Prostate gland (tissue), 2 donors: ENCODE measurements around the gene TESK2. TPM values are rescaled to one million over a fixed set of nuclear protein-coding genes. Genes with fewer than 3 reads are reported as not detected.
"Not testable (repeated sequence)": the region's sequence is repeated elsewhere in the genome, so short reads cannot be mapped to it uniquely, and the experiment has no call there.

Source experiments
- DNase-seq: peaks from one replicate; pipeline ENCODE4 v3.0.0-alpha.2; 2019; ENCODE audit warnings: low spot score
- H3K27ac ChIP-seq, 2 donors: fragments of 200-600 bp; sonication (generic); 2 replicates each; pipeline ENCODE4 v1.5.1; 2017 to 2019
- H3K27me3 ChIP-seq: fragments of 200-600 bp; sonication (generic); replicated peaks from 2 replicates; pipeline ENCODE4 v1.5.1; 2019; ENCODE audit not compliant: insufficient read depth
- H3K36me3 ChIP-seq, 2 donors: fragments of 200-600 bp; sonication (generic); 1 replicate in 1 of 2; 2 replicates in 1 of 2; pipeline versions ENCODE4 v1.5.1 to v1.8.1; 2017 to 2019
- H3K4me1 ChIP-seq: fragments of 200-600 bp; sonication (generic); replicated peaks from 2 replicates; pipeline ENCODE4 v1.5.1; 2019
- H3K4me3 ChIP-seq, 2 donors: fragments of 200-600 bp; sonication (generic); 2 replicates each; pipeline ENCODE4 v1.5.1; 2017 to 2019
- H3K9me3 ChIP-seq: fragments of 200-600 bp; sonication (generic); 2 replicates; pipeline ENCODE4 v1.5.1; 2017
- POLR2A ChIP-seq: fragments of 450-650 bp; IDR thresholded peaks from one replicate; pipeline ENCODE4 v1.6.1; 2016; ENCODE audit warnings: antibody characterized with exemption, mild to moderate bottlenecking
- POLR2AphosphoS5 ChIP-seq: sonication (generic); formaldehyde crosslinking; IDR thresholded peaks from one replicate; pipeline ENCODE4 v1.6.1; 2017; ENCODE audit warnings: antibody characterized with exemption
- WGBS: methylation state at CpG from one replicate; pipeline ENCODE4 v1.1.5; 2018; 5-methylcytosine and 5-hydroxymethylcytosine counted together
- intact Hi-C: fragments of 100-400 bp; cut with DNase I; formaldehyde crosslinking; loops from one replicate; pipeline ENCODE4 v1.14.2; 2022
- total RNA-seq, 2 donors: library from RNA; depleted of rRNA; stranded (reverse); fragments of >200 nt; gene quantifications; one replicate each; pipeline ENCODE4 v1.1.0, GENCODE V29; 2016
- TF ChIP-seq, protein P1 (sequence below), 4 experiments: fragments of 200-600 bp in 2 of 4; fragments of 450-650 bp in 2 of 4; sonication (generic) in 2 of 4; IDR thresholded peaks; 1 replicate in 3 of 4; 2 replicates in 1 of 4; pipeline ENCODE4 v1.5.1; 2016 to 2019; ENCODE audit warnings: antibody characterized with exemption in 4 of 4, mild to moderate bottlenecking in 2 of 4, moderate library complexity in 2 of 4

Gene TESK2
- total RNA-seq, 2 donors from 2014 or later: 21.4 to 26.4 TPM

DNA sequence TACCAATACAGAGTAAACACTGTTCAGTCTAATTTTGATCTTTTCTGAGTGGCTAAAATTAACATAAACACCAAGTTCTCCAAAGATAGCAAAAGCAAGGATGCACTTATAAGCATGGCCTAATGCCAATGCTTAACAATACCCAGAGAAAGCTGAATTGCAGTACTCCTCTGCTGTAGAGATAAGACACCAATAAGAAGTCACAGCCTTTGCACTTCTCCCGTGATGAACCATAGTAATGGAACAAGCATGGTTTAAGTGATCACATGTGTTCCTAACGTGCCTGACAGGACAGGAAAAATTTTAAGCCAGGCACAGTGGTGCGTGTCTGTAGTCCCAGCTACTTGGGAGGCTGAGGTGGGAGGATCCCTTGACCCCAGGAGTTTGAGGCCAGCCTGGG lies 25.1 kb upstream of the TESK2 start:
- TF ChIP-seq, protein P1, sequence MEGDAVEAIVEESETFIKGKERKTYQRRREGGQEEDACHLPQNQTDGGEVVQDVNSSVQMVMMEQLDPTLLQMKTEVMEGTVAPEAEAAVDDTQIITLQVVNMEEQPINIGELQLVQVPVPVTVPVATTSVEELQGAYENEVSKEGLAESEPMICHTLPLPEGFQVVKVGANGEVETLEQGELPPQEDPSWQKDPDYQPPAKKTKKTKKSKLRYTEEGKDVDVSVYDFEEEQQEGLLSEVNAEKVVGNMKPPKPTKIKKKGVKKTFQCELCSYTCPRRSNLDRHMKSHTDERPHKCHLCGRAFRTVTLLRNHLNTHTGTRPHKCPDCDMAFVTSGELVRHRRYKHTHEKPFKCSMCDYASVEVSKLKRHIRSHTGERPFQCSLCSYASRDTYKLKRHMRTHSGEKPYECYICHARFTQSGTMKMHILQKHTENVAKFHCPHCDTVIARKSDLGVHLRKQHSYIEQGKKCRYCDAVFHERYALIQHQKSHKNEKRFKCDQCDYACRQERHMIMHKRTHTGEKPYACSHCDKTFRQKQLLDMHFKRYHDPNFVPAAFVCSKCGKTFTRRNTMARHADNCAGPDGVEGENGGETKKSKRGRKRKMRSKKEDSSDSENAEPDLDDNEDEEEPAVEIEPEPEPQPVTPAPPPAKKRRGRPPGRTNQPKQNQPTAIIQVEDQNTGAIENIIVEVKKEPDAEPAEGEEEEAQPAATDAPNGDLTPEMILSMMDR (IDR thresholded peaks at IDR 0.05): no peak
- TF ChIP-seq POLR2AphosphoS5 (no peak), POLR2A (no peak)
- 65% methylated on average over 3 of the region's 3 CpGs for WGBS
- DNase-seq: no peak
- H3K27ac ChIP-seq: no peak overlapping the region
- peaks cover 3 to 34% of the 10 kb centered on the region in 2 donors for H3K36me3 ChIP-seq
- no peaks in the 10 kb centered on the region for H3K4me1 ChIP-seq
- H3K4me3 ChIP-seq: no peak overlapping the region
- intact Hi-C loops: no loop called here
- no peaks in the 10 kb centered on the region for H3K27me3 ChIP-seq
- no peaks in the 10 kb centered on the region for H3K9me3 ChIP-seq

DNA sequence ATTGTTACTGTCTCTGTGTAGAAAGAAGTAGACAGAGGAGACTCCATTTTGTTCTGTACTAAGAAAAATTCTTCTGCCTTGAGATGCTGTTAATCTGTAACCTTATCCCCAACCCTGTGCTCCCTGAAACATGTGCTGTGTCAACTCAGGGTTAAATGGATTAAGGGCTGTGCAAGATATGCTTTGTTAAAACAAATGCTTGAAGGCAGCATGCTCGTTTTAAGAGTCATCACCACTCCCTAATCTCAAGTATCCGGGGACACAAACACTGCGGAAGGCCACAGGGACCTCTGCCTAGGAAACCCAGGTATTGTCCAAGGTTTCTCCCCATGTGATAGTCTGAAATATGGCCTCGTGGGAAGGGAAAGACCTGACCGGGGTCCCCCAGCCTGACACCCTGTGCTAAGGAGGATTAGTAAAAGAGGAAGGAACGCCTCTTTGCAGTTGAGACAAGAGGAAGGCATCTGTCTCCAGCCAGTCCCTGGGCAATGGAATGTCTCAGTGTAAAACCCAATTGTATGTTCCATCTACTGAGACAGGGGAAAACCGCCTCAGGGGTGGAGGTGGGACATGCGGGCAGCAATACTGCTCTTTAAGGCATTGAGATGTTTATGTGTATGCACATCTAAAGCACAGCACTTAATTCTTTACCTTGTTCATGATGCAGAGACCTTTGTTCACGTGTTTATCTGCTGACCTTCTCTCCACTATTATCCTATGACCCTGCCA lies 22.7 kb upstream of the TESK2 start:
- H3K9me3 ChIP-seq, H3K4me3 ChIP-seq, H3K4me1 ChIP-seq, DNase-seq, H3K27ac ChIP-seq, H3K27me3 ChIP-seq: not testable (repeated sequence)
- intact Hi-C loops: loop anchor here (2.0 kb wide), 1 partner anchor 57 kb away; no protein-coding TSS in a partner anchor
- H3K36me3 ChIP-seq: peaks cover 3 to 34% of the 10 kb centered on the region in 2 donors
- 75% methylated on average over 9 of the region's 9 CpGs for WGBS

DNA sequence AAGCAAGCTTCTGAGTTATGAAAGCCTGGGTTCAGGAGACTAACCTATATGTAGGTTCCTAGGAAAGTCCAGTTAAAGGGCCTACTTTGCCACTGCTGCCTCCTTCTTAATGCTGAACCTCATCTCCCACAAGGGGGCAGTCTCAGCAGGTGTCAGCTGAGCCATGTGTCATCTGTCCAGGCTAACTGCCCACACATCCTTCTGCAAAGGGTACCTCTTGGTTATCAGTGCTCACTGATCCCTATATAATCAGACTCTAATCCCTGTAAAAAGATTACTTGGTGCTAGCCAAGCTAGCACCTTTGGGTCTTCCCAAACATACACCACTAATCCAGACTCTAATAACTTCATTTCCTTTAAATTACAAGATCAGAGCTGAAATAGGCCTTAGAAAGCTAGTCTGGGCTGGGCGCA lies 21.7 kb upstream of the TESK2 start:
- Histone ChIP-seq H3K4me1 (no peaks in the 10 kb centered on the region), H3K9me3 (no peaks in the 10 kb centered on the region), H3K27me3 (no peaks in the 10 kb centered on the region), H3K36me3 (peaks cover 3 to 34% of the 10 kb centered on the region in 2 donors), H3K27ac (no peak overlapping the region), H3K4me3 (no peak overlapping the region)
- DNase-seq: peak; percentile 67
- intact Hi-C loops: loop anchor here (2.0 kb wide), 1 partner anchor 58 kb away; no protein-coding TSS in a partner anchor
- 96% methylated on average over 1 of the region's 1 CpG for WGBS
- TF ChIP-seq, protein P1 (IDR thresholded peaks at IDR 0.05): peak; percentile 24 to 71 (median 67)
- TF ChIP-seq POLR2A (no peak), POLR2AphosphoS5 (peak; percentile 33)

DNA sequence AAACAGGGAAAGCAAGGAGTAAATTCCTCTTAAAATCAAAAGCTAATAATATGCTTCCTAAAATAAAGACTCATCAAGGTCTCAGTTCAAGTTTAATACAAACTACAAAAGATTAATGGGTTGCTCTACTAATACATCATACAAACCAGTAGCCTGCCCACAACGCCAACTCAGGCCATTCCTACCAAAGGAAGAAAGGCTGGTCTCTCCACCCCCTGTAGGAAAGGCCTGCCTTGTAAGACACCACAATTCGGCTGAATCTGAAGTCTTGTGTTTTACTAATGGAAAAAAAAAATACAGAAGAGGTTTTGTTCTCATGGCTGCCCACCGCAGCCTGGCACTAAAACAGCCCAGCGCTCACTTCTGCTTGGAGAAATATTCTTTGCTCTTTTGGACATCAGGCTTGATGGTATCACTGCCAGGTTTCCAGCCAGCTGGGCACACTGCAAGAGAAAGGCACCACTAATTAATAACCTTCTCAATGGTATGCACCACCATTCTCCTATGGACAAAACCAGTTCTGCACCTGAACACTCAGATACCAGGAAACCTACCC lies 20.1 kb upstream of the TESK2 start:
- no peak overlapping the region for H3K27ac ChIP-seq
- no peaks in the 10 kb centered on the region for H3K4me1 ChIP-seq
- peaks cover 3 to 22% of the 10 kb centered on the region in 2 donors for H3K36me3 ChIP-seq
- WGBS: 72% methylated on average over 4 of the region's 4 CpGs
- no peaks in the 10 kb centered on the region for H3K9me3 ChIP-seq
- no peak for DNase-seq
- no peaks in the 10 kb centered on the region for H3K27me3 ChIP-seq
- no peak overlapping the region for H3K4me3 ChIP-seq
- intact Hi-C loops: no loop called here
- TF ChIP-seq, protein P1 (IDR thresholded peaks at IDR 0.05): no peak
- no peak for TF ChIP-seq POLR2A
- TF ChIP-seq POLR2AphosphoS5: no peak

DNA sequence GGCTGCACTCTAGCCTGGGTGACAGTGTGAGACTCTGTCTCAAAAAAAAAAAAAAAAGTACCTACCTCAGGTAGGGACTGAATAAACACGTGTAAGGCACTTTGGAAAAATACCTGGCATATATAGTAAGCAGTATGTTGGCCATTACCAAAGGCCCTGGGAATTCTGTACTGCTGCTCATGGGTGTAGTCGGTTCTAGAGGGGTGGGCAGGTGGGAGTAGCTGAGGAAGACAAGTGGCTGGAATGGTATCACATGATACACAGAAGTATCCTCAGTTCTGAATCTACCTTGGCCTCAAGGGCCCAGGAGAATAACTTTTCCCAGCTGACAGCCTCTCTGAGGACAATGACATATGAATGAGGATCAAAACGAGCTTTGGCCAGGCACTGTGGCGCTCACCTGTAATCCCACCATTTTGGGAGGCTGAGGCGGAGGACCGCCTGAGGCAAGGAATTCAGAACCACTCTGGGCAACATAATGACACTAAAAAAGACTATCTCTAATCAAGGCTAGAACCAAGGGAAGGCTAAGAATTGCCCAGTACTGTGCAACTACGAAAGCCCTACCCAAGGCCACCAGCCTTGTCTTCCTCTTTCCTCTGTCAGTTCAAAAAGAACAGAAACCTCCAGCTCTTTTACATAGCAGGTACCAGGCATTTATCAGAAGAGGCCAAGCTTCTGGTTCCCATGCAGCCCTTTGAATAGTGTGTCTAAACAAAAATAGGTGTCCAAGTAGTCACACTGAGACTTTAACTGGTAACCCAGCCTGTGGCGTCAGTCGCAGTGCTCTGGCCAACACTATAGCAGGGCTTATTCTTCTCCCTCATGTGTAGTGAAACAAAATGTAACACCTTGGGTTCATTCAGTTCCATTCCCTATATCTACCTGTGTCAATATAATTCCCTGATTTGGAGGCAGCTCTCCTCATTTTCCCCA lies 19.3 kb upstream of the TESK2 start:
- no peaks in the 10 kb centered on the region for H3K4me1 ChIP-seq
- no peaks in the 10 kb centered on the region for H3K27me3 ChIP-seq
- H3K27ac ChIP-seq: no peak overlapping the region
- no peak for TF ChIP-seq POLR2A
- TF ChIP-seq, protein P1 (IDR thresholded peaks at IDR 0.05): no peak
- no peak for TF ChIP-seq POLR2AphosphoS5
- 61% methylated on average over 9 of the region's 9 CpGs for WGBS
- H3K36me3 ChIP-seq: peaks cover 3 to 17% of the 10 kb centered on the region in 2 donors
- no peak overlapping the region for H3K4me3 ChIP-seq
- intact Hi-C loops: no loop called here
- H3K9me3 ChIP-seq: no peaks in the 10 kb centered on the region
- DNase-seq: no peak
